Measurements from ENCODE around the gene SELP.

Gene SELP

DNA sequence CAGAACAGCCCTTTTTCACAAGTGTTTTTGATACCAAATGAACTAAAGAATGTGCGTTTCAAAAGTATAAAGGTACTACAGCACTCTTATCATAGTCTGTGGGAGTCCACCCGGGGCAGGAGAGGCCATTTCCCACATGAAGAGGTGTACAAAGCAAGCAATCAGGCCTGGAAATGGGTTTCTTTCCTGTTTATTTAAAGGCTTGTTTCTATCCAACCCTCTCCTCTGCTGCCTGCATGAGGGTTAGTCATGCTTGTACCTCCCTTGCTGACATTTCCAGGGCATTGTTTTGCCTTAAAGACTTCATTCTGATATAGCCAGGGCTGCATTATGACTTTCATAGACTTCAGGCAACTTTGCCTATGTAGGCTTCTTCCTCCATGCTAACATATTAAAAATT is 11.6 kb downstream of the SELP start:
- Histone ChIP-seq H3K4me1 (no peaks in the 10 kb centered on the region), H3K9me3 (ENCODE audit: control insufficient read depth, low read length) (no peaks in the 10 kb centered on the region), H3K27me3 (ENCODE audit: control insufficient read depth, insufficient read depth, low read length) (no peaks in the 10 kb centered on the region), H3K4me3 (ENCODE audit: low read depth, low read length) (no peak overlapping the region), H3K4me2 (ENCODE audit: low read length) (no peak overlapping the region), H2AFZ (no peak overlapping the region), H3K36me3 (ENCODE audit: control insufficient read depth, insufficient read depth, low read length) (no peaks in the 10 kb centered on the region), H3K27ac (no peak overlapping the region), H3K79me2 (no peaks in the 10 kb centered on the region), H3K9ac (no peak overlapping the region)
- TF ChIP-seq, protein P1, sequence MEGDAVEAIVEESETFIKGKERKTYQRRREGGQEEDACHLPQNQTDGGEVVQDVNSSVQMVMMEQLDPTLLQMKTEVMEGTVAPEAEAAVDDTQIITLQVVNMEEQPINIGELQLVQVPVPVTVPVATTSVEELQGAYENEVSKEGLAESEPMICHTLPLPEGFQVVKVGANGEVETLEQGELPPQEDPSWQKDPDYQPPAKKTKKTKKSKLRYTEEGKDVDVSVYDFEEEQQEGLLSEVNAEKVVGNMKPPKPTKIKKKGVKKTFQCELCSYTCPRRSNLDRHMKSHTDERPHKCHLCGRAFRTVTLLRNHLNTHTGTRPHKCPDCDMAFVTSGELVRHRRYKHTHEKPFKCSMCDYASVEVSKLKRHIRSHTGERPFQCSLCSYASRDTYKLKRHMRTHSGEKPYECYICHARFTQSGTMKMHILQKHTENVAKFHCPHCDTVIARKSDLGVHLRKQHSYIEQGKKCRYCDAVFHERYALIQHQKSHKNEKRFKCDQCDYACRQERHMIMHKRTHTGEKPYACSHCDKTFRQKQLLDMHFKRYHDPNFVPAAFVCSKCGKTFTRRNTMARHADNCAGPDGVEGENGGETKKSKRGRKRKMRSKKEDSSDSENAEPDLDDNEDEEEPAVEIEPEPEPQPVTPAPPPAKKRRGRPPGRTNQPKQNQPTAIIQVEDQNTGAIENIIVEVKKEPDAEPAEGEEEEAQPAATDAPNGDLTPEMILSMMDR (IDR thresholded peaks at IDR 0.05): no peak

DNA sequence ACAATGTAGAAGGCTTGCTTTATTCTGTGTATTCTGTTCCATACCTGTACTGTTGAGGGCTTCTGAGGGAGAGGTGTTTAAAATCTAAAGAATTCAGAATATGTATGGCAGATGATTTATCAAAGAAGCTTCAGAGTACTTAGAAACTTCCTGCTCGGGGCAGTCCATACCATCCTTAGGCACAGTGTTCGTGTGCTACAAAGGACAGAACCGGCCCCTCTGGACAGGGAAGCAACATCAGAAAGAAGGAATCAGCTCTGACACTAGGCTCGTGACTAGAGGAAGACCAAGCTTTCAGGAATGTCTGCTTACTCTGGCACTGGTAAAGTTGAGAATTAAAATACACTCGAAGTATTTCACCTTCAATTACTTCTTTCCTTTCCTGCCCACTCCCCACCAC is 14.1 kb downstream of the SELP start:
- no peak overlapping the region for H3K27ac ChIP-seq
- no peak overlapping the region for H3K9ac ChIP-seq
- H3K4me1 ChIP-seq: no peaks in the 10 kb centered on the region
- no peak overlapping the region for H2AFZ ChIP-seq
- H3K27me3 ChIP-seq (ENCODE audit: control insufficient read depth, insufficient read depth, low read length): no peaks in the 10 kb centered on the region
- H3K9me3 ChIP-seq (ENCODE audit: control insufficient read depth, low read length): no peaks in the 10 kb centered on the region
- H3K4me2 ChIP-seq (ENCODE audit: low read length): no peak overlapping the region
- H3K79me2 ChIP-seq: no peaks in the 10 kb centered on the region
- no peak overlapping the region for H3K4me3 ChIP-seq (ENCODE audit: low read depth, low read length)
- TF ChIP-seq, protein P1 (IDR thresholded peaks at IDR 0.05): no peak
- H3K36me3 ChIP-seq (ENCODE audit: control insufficient read depth, insufficient read depth, low read length): no peaks in the 10 kb centered on the region

DNA sequence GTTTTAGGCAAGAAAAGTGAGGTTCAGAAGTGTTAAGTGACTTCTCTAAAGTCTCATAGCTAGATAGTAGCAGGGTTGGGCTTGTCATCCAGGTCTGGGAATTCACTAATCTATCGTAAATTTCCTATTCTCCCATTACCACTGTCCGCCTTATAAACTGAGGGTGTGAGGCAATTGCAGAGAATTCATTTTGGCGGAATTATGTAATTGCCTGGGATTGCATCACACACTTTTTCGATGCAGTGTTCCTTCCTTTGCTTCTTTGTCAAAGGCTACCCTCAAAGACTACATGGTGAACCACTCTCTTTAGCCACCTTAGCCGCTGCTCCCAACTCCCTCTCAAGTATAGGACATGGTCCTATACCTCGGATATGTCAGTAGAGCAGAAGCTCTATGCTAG is 19.1 kb downstream of the SELP start:
- Histone ChIP-seq H3K36me3 (ENCODE audit: control insufficient read depth, insufficient read depth, low read length) (no peaks in the 10 kb centered on the region), H3K27ac (no peak overlapping the region), H3K79me2 (no peaks in the 10 kb centered on the region), H3K4me1 (no peaks in the 10 kb centered on the region), H2AFZ (no peak overlapping the region), H3K27me3 (ENCODE audit: control insufficient read depth, insufficient read depth, low read length) (no peaks in the 10 kb centered on the region), H3K4me2 (ENCODE audit: low read length) (no peak overlapping the region), H3K4me3 (ENCODE audit: low read depth, low read length) (no peak overlapping the region), H3K9ac (no peak overlapping the region), H3K9me3 (ENCODE audit: control insufficient read depth, low read length) (no peaks in the 10 kb centered on the region)
- TF ChIP-seq, protein P1 (IDR thresholded peaks at IDR 0.05): no peak

DNA sequence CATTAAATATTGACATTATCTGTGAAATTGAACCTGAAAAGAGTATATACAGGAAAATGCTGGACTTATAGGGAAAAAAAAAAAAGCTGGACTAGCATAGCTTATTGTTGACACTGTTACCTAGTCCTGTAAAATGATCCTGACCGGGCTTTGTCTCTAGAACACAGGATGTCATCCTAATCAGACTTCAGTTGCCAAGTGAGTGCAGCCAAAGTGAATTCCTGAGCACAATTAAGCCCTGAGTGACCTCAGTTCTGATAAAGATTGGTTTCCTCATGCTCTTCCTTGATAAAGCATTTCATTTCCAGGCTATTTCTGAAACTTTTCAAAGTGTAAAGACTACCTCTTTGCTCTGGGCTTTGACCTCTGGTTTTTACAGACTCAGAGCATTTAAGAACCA is 19.8 kb downstream of the SELP start:
- Histone ChIP-seq H3K36me3 (ENCODE audit: control insufficient read depth, insufficient read depth, low read length) (no peaks in the 10 kb centered on the region), H3K4me1 (no peaks in the 10 kb centered on the region), H3K27ac (no peak overlapping the region), H2AFZ (no peak overlapping the region), H3K9me3 (ENCODE audit: control insufficient read depth, low read length) (no peaks in the 10 kb centered on the region), H3K4me2 (ENCODE audit: low read length) (no peak overlapping the region), H3K9ac (no peak overlapping the region), H3K4me3 (ENCODE audit: low read depth, low read length) (no peak overlapping the region), H3K27me3 (ENCODE audit: control insufficient read depth, insufficient read depth, low read length) (no peaks in the 10 kb centered on the region), H3K79me2 (no peaks in the 10 kb centered on the region)
- TF ChIP-seq, protein P1 (IDR thresholded peaks at IDR 0.05): no peak

DNA sequence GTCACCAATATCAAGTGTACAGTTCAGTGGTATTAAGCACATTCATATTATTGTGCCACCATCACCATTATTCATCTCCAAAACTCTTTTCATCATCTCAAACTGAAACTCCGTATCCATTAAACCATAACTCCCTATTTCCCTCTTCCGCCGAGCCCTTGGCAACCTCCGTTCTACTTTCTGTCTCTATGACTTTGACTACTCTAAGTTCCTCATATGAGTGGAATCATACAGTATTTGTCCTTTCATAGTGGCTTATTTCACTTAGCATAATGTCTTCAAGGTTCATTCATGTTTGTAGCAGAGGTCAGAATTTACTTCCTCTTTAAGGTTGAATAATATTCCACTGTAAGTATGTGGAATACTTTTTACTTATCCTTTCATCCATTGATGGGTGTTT is 21.7 kb downstream of the SELP start:
- H3K9ac ChIP-seq: no peak overlapping the region
- H3K27me3 ChIP-seq (ENCODE audit: control insufficient read depth, insufficient read depth, low read length): no peaks in the 10 kb centered on the region
- H3K9me3 ChIP-seq (ENCODE audit: control insufficient read depth, low read length): no peaks in the 10 kb centered on the region
- TF ChIP-seq, protein P1 (IDR thresholded peaks at IDR 0.05): no peak
- H3K27ac ChIP-seq: no peak overlapping the region
- no peaks in the 10 kb centered on the region for H3K4me1 ChIP-seq
- no peaks in the 10 kb centered on the region for H3K79me2 ChIP-seq
- no peak overlapping the region for H2AFZ ChIP-seq
- H3K36me3 ChIP-seq (ENCODE audit: control insufficient read depth, insufficient read depth, low read length): no peaks in the 10 kb centered on the region
- H3K4me3 ChIP-seq (ENCODE audit: low read depth, low read length): no peak overlapping the region
- H3K4me2 ChIP-seq (ENCODE audit: low read length): no peak overlapping the region

All from parathyroid adenoma (tissue), 2 donors.